Mesendoderm (in vitro differentiated cells): ENCODE data around the gene F2RL2.
"Not testable (repeated sequence)": the region's sequence is repeated elsewhere in the genome, so short reads cannot be mapped to it uniquely, and the experiment has no call there.

Experiments
- DNase-seq: peaks from one replicate; pipeline ENCODE4 v3.0.0; 2013
- H2AK5ac ChIP-seq: 2 replicates; pipeline ENCODE4 v1.6.1; 2013; ENCODE audit warnings: low read length, inconsistent platforms
- H2BK120ac ChIP-seq: 2 replicates; pipeline ENCODE4 v1.6.1; 2013; ENCODE audit warnings: low read depth, mild to moderate bottlenecking, low read length, moderate library complexity, mixed read lengths
- H2BK15ac ChIP-seq: replicated peaks from 2 replicates; pipeline ENCODE4 v1.6.1; 2013; ENCODE audit warnings: low read depth, mild to moderate bottlenecking, moderate library complexity
- H2BK5ac ChIP-seq: 2 replicates; pipeline ENCODE4 v1.6.1; 2013; ENCODE audit warnings: low read length, inconsistent platforms
- H3K18ac ChIP-seq: 2 replicates; pipeline ENCODE4 v1.6.1; 2013; ENCODE audit warnings: mild to moderate bottlenecking, low read length, mixed read lengths
- H3K23ac ChIP-seq: one replicate; pipeline ENCODE4 v1.6.1; 2013; ENCODE audit warnings: low read length
- H3K27ac ChIP-seq: 2 replicates; pipeline ENCODE4 v1.5.1; 2013; ENCODE audit warnings: low read depth, mild to moderate bottlenecking, inconsistent platforms, low read length, moderate library complexity
- H3K27me3 ChIP-seq: 2 replicates; pipeline ENCODE4 v1.6.1; 2013; ENCODE audit warnings: low read length, control low read depth, mild to moderate bottlenecking, inconsistent platforms; ENCODE audit not compliant: insufficient read depth, poor library complexity
- H3K36me3 ChIP-seq: 2 replicates; pipeline ENCODE4 v1.6.1; 2013; ENCODE audit warnings: low read length, inconsistent platforms; ENCODE audit not compliant: control insufficient read depth, insufficient read depth
- H3K4ac ChIP-seq: one replicate; pipeline ENCODE4 v1.6.1; 2013; ENCODE audit warnings: low read depth, mild to moderate bottlenecking, low read length, moderate library complexity
- H3K4me1 ChIP-seq: 2 replicates; pipeline ENCODE4 v1.6.1; 2013; ENCODE audit warnings: low read depth, low read length, inconsistent platforms; ENCODE audit not compliant: control insufficient read depth
- H3K4me2 ChIP-seq: 2 replicates; pipeline ENCODE4 v1.6.1; 2013; ENCODE audit warnings: low read length
- H3K4me3 ChIP-seq: 2 replicates; pipeline ENCODE4 v1.5.1; 2013; ENCODE audit warnings: mild to moderate bottlenecking, low read length
- H3K56ac ChIP-seq: one replicate; pipeline ENCODE4 v1.6.1; 2013; ENCODE audit warnings: low read length
- H3K79me1 ChIP-seq: 2 replicates; pipeline ENCODE4 v1.6.1; 2013; ENCODE audit warnings: low read length, inconsistent platforms
- H3K79me2 ChIP-seq: 2 replicates; pipeline ENCODE4 v1.6.1; 2013; ENCODE audit warnings: mild to moderate bottlenecking, low read length; ENCODE audit not compliant: control insufficient read depth, insufficient read depth
- H3K9ac ChIP-seq: 2 replicates; pipeline ENCODE4 v1.6.1; 2013; ENCODE audit warnings: low read length, inconsistent platforms
- H4K5ac ChIP-seq: one replicate; pipeline ENCODE4 v1.6.1; 2013; ENCODE audit warnings: low read length
- H4K8ac ChIP-seq: one replicate; pipeline ENCODE4 v1.6.1; 2013; ENCODE audit warnings: low read depth, mild to moderate bottlenecking, control low read depth, low read length, moderate library complexity
- WGBS: extraction: QIAGEN DNeasy Blood & Tissue Kit; methylation state at CpG from one replicate; pipeline ENCODE4 v1.1.7; 2013; ENCODE audit warnings: low lambda C conversion rate, missing lambda C conversion rate; ENCODE audit not compliant: insufficient coverage; ENCODE audit errors: extremely low coverage; 5-methylcytosine and 5-hydroxymethylcytosine counted together

Gene F2RL2

GRCh38 chr5:76607353-76607871, 15.8 kb downstream of the F2RL2 start:
- no peak overlapping the region for H4K8ac ChIP-seq
- H2AK5ac ChIP-seq = no peak overlapping the region
- H3K18ac ChIP-seq = no peak overlapping the region
- peak overlapping the region; percentile 20 for H3K56ac ChIP-seq
- no peak overlapping the region for H3K4me3 ChIP-seq
- H3K4me1 ChIP-seq = no peaks in the 10 kb centered on the region
- WGBS = no CpG with 5 or more reads among the region's 9 CpGs
- no peak overlapping the region for H4K5ac ChIP-seq
- no peak overlapping the region for H3K23ac ChIP-seq
- H2BK5ac ChIP-seq = no peak overlapping the region
- no peaks in the 10 kb centered on the region for H3K27me3 ChIP-seq
- H3K79me1 ChIP-seq = no peaks in the 10 kb centered on the region
- no peak overlapping the region for H2BK120ac ChIP-seq
- no peak overlapping the region for H3K27ac ChIP-seq
- no peak overlapping the region for H3K9ac ChIP-seq
- H2BK15ac ChIP-seq = no peak overlapping the region
- H3K4me2 ChIP-seq = no peak overlapping the region
- no peaks in the 10 kb centered on the region for H3K79me2 ChIP-seq
- DNase-seq = no peak
- no peaks in the 10 kb centered on the region for H3K36me3 ChIP-seq
- H3K4ac ChIP-seq = no peak overlapping the region

GRCh38 chr5:76606701-76607100, 16.5 kb downstream of the F2RL2 start:
- Histone ChIP-seq H3K27me3 (no peaks in the 10 kb centered on the region), H2BK5ac (no peak overlapping the region), H2AK5ac (no peak overlapping the region), H4K8ac (no peak overlapping the region), H3K9ac (no peak overlapping the region), H3K18ac (no peak overlapping the region), H3K79me2 (no peaks in the 10 kb centered on the region), H3K23ac (no peak overlapping the region), H3K4me1 (no peaks in the 10 kb centered on the region), H3K56ac (no peak overlapping the region), H3K4ac (no peak overlapping the region), H3K36me3 (no peaks in the 10 kb centered on the region), H3K27ac (no peak overlapping the region), H3K4me2 (no peak overlapping the region), H2BK15ac (no peak overlapping the region), H4K5ac (no peak overlapping the region), H2BK120ac (no peak overlapping the region), H3K4me3 (no peak overlapping the region), H3K79me1 (no peaks in the 10 kb centered on the region)
- no peak for DNase-seq
- WGBS = no CpG with 5 or more reads among the region's 2 CpGs

- no peak overlapping the region for H4K5ac ChIP-seq
- no peak overlapping the region for H2AK5ac ChIP-seq
- H3K36me3 ChIP-seq = no peaks in the 10 kb centered on the region
- no peak overlapping the region for H4K8ac ChIP-seq
- H3K79me2 ChIP-seq = no peaks in the 10 kb centered on the region
- no peak for DNase-seq
- no peak overlapping the region for H3K56ac ChIP-seq
- no peaks in the 10 kb centered on the region for H3K4me1 ChIP-seq
- H3K9ac ChIP-seq = no peak overlapping the region
- H3K4me3 ChIP-seq = no peak overlapping the region
- no peaks in the 10 kb centered on the region for H3K79me1 ChIP-seq
- H2BK120ac ChIP-seq = no peak overlapping the region
- no peak overlapping the region for H3K23ac ChIP-seq
- no peak overlapping the region for H3K18ac ChIP-seq
- no peak overlapping the region for H2BK5ac ChIP-seq
- no peak overlapping the region for H2BK15ac ChIP-seq
- no peak overlapping the region for H3K4ac ChIP-seq
- no peak overlapping the region for H3K4me2 ChIP-seq
- 100% methylated on average over 1 of the region's 2 CpGs for WGBS
- H3K27ac ChIP-seq = no peak overlapping the region
- no peaks in the 10 kb centered on the region for H3K27me3 ChIP-seq
Observed at GRCh38 chr5:76604838-76605237, 18.4 kb downstream of the F2RL2 start.

- not testable (repeated sequence) for H3K4me1 ChIP-seq, H2AK5ac ChIP-seq, DNase-seq, H4K8ac ChIP-seq, H3K36me3 ChIP-seq, H3K27ac ChIP-seq, H3K23ac ChIP-seq, H3K4me3 ChIP-seq, H2BK5ac ChIP-seq, H3K56ac ChIP-seq, H3K4ac ChIP-seq, H3K4me2 ChIP-seq, H2BK15ac ChIP-seq, H2BK120ac ChIP-seq, H3K79me2 ChIP-seq, H3K27me3 ChIP-seq, H3K18ac ChIP-seq, H3K79me1 ChIP-seq, H4K5ac ChIP-seq, H3K9ac ChIP-seq
- no CpG with 5 or more reads among the region's 1 CpG for WGBS
Observed at GRCh38 chr5:76603991-76604390, 19.2 kb downstream of the F2RL2 start.

- no peak overlapping the region for H2BK5ac ChIP-seq
- no peak overlapping the region for H4K5ac ChIP-seq
- H3K56ac ChIP-seq = no peak overlapping the region
- H4K8ac ChIP-seq = no peak overlapping the region
- H3K4me1 ChIP-seq = no peaks in the 10 kb centered on the region
- no peak overlapping the region for H3K9ac ChIP-seq
- no peak overlapping the region for H2BK120ac ChIP-seq
- no peak overlapping the region for H3K23ac ChIP-seq
- H3K4me2 ChIP-seq = no peak overlapping the region
- WGBS = no CpG with 5 or more reads among the region's 2 CpGs
- no peak overlapping the region for H3K27ac ChIP-seq
- H3K36me3 ChIP-seq = no peaks in the 10 kb centered on the region
- no peaks in the 10 kb centered on the region for H3K79me1 ChIP-seq
- H2BK15ac ChIP-seq = no peak overlapping the region
- no peak overlapping the region for H3K4ac ChIP-seq
- no peak for DNase-seq
- no peaks in the 10 kb centered on the region for H3K27me3 ChIP-seq
- H2AK5ac ChIP-seq = no peak overlapping the region
- no peak overlapping the region for H3K4me3 ChIP-seq
- no peak overlapping the region for H3K18ac ChIP-seq
- H3K79me2 ChIP-seq = no peaks in the 10 kb centered on the region
Observed at GRCh38 chr5:76602094-76602726, 21.0 kb downstream of the F2RL2 start.

- no peaks in the 10 kb centered on the region for H3K79me2 ChIP-seq
- H2BK120ac ChIP-seq = no peak overlapping the region
- no peak overlapping the region for H3K4me3 ChIP-seq
- no CpG with 5 or more reads among the region's 3 CpGs for WGBS
- H3K4ac ChIP-seq = no peak overlapping the region
- H3K18ac ChIP-seq = no peak overlapping the region
- no peak overlapping the region for H2BK15ac ChIP-seq
- no peak overlapping the region for H2AK5ac ChIP-seq
- no peaks in the 10 kb centered on the region for H3K79me1 ChIP-seq
- H3K4me1 ChIP-seq = no peaks in the 10 kb centered on the region
- DNase-seq = peak; percentile 74
- H3K4me2 ChIP-seq = no peak overlapping the region
- no peak overlapping the region for H3K23ac ChIP-seq
- H3K9ac ChIP-seq = no peak overlapping the region
- H2BK5ac ChIP-seq = no peak overlapping the region
- H3K27me3 ChIP-seq = no peaks in the 10 kb centered on the region
- H3K27ac ChIP-seq = no peak overlapping the region
- no peak overlapping the region for H4K8ac ChIP-seq
- H3K56ac ChIP-seq = no peak overlapping the region
- no peak overlapping the region for H4K5ac ChIP-seq
- no peaks in the 10 kb centered on the region for H3K36me3 ChIP-seq
Observed at GRCh38 chr5:76601470-76601869, 21.7 kb downstream of the F2RL2 start.
